Measurements from ENCODE around the gene OR4C13.
"Not testable (repeated sequence)": the region's sequence is repeated elsewhere in the genome, so short reads cannot be mapped to it uniquely, and the experiment has no call there.

- TF ChIP-seq CTCF (IDR thresholded peaks at IDR 0.05; ENCODE audit: extremely low read depth in 1 of 2, insufficient read depth in 1 of 2, low read depth in 1 of 2, low read length in 2 of 2); POLR2AphosphoS5 (IDR thresholded peaks at IDR 0.05; ENCODE audit: insufficient read depth, low read depth, low read length); POLR2A (IDR thresholded peaks at IDR 0.05; ENCODE audit: low read depth, low read length); MAX (IDR thresholded peaks at IDR 0.05; ENCODE audit: insufficient read depth, insufficient read length): not testable (repeated sequence)
Measured at GRCh38 chr11:49911516-49911915, 40.7 kb upstream of the OR4C13 start.

Data from endothelial cell of umbilical vein (primary cell).